HG02571 (cell line): ENCODE measurements around the gene ZNF665.
"Not testable (repeated sequence)": the region's sequence is repeated elsewhere in the genome, so short reads cannot be mapped to it uniquely, and the experiment has no call there.

Experiments used
- ATAC-seq: cut with Tn5 transposase; IDR thresholded peaks from one replicate; pipeline ENCODE4 v1.9.1; 2021; ENCODE audit warnings: mild to moderate bottlenecking, moderate library complexity; ENCODE audit not compliant: unreplicated experiment

Gene ZNF665

DNA sequence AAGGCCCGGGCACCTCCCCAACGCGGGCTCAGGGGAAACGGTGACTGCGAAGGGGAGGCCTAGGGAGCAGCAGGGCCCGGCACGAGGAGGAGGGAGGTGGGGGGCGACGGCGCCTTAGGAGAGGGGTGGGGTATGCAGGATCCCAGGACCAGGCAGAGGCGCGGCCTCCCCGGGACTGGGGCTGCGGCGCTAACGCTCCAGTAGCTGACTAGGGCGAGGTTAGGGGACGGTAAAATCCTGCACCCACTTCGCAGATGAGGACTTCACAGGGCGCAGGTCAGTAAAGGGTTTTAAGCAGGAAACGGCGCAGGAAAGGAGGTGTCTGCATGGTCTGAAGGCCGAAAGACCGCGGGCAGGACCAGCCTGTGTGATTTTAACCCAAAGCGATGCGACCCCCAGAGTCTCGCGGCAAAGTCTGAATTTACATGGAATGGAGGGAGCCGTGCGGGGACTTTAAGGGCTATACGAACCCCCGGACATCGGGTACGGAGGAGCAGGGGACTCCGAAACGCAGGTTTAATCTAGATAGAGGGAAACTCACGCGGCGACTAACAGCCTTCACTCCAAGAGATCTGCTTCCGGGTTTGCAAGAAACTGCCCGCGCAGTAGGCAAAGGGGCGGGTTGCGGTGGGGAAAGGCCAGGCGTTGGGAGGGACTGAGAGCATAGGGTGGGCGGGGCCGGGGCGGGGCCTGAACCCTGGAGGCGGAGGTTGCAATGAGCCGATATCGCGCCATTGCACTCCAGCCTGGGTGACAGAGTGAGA, at the start of gene ZNF665:
ZNF665 (minus strand) TSS at position 588 of the 764 bp plus-strand sequence. CDS start 10,460 bp downstream, outside the sequence.
- ATAC-seq: no peak

DNA sequence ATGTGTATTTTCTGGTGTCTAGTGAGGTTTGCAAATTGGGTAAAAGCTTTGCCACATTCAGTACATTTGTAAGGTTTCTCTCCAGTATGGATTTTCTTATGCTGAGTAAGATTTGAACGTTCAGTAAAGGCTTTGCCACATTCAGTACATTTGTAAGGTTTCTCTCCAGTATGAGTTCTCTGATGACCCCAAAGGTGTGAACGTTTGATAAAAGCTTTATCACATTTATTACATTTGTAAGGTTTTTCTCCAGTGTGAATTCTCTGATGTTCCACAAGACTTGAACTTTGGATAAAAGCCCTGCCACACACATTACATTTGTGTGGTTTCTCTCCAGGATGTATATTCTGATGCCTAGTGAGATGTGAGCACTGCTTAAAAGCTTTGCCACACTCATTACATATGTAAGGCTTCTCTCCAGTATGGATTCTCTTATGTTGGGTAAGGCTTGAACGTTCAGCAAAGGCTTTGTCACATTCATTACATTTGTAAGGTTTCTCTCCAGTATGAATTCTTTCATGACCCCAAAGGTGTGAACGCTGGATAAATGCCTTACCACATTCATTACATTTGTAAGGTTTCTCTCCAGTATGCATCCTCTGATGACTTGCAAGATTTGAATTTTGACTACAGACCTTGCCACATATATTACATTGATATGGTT, 44.1 kb upstream of the ZNF665 start:
- no peak for ATAC-seq

DNA sequence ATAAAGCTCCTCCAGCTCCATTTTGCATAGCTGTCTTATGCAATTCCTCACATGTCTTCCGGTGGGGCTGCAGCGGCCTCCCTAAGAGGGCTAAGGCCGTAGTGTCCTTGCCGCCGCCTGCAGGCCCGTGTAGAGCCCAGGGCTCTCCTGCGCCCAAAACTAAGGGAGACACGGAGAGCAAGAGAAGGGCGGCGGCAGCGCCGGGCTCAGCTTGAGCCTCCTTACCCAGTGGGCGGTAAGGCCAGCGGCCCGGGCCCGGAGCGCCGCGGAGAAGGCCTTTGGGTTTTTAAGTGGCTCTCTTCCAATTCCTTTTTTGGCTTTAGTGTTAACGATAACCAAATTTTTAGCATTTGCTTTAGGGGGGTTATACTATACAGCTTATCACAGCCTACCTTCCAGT, 31.4 kb upstream of the ZNF665 start:
- no peak for ATAC-seq

DNA sequence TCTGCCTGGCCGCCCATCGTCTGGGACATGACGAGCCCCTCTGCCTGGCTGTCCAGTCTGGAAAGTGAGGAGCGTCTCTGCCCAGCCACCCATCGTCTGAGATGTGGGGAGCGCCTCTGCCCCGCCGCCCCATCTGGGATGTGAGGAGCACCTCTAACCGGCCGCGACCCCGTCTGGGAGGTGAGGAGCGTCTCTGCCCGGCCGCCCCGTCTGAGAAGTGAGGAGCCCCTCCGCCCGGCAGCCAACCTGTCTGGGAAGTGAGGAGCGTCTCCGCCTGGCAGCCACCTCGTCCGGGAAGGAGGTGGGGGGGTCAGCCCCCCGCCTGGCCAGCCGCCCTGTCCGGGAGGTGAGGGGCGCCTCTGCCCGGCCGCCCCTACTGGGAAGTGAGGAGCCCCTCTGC, 29.6 kb upstream of the ZNF665 start:
- not testable (repeated sequence) for ATAC-seq

DNA sequence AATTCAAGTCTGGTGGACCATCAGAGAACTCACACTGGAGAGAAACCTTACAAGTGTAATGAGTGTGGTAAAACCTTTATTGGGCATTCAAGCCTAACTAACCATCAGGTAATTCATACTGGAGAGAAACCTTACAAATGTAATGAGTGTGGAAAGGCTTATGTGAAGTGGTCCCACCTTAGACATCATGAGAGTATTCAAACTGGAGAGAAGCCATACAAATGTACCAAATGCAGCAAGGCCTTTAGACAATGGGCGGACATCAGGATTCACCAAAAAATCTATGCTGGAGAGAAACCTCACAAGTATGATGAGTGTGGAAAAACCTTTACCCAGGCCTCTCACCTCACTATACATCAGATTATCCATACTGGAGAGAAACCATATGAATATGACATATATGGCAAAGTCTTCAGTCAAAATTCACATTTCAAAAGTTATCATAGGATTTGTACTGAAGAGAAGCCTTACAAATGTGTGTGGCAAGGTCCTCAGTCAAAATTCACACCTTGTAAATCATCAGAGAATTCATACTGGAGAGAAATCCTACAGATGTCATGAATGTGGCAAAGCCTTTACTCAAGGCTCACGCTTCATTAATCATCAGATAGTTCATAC, 19.7 kb upstream of the ZNF665 start:
- ATAC-seq: no peak

DNA sequence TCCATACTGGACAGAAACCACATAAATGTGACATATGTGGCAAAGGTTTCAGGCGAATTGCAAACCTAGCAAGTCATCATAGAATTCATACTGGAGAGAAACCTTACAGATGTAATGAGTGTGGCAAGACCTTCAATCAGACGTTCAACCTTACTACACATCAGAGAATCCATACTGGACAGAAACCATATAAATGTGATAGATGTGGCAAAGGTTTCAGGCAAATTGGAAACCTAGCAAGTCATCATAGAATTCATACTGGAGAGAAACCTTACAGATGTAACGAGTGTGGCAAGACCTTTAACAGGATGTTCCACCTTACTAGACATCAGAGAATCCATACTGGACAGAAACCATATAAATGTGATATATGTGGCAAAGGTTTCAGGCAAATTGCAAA, 18.4 kb upstream of the ZNF665 start:
- not testable (repeated sequence) for ATAC-seq

DNA sequence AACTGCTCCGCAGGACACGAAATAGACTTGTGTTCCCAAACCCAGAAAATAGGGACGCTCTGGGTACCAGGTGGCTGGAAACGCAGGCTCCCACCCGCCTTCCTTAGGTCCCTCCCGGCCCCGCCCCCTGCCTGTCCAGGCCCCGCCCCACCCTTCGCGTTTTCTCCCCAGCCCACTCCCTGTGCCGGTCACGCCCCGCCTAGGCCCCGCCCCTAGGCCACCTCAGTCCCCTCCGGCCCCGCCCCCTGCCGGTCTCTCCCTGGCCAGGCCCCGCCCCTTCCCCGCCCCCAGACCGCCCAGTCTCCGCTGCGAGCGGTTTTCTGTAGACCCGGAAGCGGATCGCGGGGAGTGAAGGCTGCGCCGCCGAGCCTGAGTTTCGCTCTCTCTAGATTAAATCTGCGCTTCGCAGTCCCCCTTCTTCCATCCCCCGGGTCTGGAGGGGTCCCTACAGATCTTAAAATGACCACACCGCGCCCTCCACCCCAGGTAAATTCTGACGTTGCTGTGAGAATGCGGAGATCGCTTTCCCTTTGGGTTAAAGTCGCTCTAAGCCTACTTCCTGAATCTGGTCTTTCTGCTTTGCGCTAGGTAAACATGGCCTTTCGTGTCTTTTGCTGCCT, 3.7 kb upstream of the ZNF665 start:
- no peak for ATAC-seq

DNA sequence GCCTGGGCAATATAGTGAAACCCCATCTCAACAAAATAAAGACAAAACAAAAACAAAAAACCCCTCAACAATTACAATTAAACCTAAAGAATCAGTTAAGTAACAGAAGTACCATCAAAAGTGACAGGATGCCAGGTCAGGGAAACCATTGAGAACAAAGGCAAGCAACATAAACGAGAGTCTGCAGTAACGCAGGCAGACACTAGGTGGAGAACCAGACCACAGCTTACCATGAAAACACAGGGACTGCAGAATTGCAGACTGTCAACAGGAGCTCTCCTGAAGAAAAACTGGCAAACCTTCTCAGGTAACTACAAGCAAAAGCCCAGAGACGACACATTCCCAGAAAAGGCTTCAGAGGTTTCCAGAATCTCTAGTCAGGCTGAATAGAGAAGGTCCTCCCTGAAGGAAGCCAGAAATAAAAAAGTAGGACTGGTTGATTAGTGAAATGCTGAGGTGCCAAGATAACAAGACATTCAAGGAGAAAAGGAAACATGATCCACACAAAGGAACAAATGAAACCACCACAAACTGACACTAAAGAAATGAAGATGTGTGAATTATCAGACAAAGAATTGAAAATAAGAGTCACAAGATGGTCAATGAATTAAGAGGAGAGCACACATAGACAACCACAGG, 2.2 kb upstream of the ZNF665 start:
- ATAC-seq: no peak

DNA sequence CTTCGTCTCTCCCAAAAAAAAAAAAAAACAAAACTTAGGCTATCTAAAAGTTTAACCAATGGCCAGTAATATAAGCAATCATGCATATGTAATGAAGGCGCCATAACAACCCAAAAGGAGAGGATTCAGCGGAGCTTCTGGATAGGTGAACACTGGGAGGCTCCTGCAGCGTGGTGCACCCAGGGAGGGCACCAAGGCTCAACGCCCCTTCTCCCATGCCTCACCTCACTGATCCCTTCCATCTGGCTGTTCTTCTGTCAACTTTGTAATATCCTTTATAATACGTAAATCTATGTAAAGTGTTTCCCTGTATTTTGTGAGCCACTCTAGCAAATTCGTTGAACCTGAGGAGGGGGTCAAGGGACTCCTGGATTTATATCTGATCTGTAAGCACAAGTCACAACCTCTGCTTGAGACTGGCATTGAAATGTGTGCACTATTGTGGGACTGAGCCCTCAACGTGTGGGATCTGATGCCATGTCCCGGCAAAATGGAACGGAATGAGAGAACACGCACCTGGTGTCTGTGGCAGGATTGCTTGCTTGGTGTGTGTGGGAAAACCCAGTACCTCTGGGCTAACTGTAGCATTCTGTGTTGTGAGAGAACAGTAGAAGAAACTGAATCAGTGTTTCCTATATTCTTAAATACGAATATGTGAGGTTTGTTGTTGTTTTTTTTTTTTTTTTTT, 521 bp upstream of the ZNF665 start:
- no peak for ATAC-seq

DNA sequence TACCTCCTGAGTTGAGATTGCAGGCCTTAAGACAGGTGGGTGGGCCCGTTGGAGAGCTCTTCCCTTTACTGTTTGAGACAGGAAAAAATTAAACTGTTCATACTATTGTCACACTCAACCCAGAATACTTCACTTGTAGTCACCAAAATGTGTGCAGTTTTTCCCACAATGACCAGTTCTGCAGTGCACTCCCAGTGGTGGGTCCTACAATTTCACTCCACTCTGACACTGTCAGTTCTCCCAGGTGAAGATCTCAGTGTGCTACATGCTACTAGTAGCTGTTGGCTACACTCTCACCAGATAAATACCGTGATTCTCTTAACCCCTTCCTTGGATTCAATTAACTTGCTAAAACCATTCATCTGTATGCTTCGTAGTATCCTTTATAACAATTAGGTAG, 2.9 kb downstream of the ZNF665 start:
- no peak for ATAC-seq

DNA sequence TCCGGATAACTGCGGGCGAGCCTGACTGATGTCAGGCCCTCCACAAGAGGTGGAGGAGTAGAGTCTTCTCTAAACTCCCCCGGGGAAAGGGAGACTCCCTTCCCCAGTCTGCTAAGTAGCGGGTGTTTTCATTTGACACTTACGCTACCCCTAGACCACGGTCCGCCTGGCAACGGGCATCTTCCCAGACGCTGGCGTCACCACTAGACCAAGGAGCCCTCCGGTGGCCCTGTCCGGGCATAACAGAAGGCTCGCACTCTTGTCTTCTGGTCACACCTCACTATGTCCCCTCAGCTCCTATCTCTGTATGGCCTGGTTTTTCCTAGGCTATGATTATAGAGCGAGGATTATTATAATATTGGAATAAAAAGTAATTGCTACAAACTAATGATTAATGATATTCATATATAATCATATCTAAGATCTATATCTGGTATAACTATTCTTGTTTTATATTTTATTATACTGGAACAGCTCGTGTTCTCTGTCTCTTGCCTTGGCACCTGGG, 3.4 kb downstream of the ZNF665 start:
- not testable (repeated sequence) for ATAC-seq

DNA sequence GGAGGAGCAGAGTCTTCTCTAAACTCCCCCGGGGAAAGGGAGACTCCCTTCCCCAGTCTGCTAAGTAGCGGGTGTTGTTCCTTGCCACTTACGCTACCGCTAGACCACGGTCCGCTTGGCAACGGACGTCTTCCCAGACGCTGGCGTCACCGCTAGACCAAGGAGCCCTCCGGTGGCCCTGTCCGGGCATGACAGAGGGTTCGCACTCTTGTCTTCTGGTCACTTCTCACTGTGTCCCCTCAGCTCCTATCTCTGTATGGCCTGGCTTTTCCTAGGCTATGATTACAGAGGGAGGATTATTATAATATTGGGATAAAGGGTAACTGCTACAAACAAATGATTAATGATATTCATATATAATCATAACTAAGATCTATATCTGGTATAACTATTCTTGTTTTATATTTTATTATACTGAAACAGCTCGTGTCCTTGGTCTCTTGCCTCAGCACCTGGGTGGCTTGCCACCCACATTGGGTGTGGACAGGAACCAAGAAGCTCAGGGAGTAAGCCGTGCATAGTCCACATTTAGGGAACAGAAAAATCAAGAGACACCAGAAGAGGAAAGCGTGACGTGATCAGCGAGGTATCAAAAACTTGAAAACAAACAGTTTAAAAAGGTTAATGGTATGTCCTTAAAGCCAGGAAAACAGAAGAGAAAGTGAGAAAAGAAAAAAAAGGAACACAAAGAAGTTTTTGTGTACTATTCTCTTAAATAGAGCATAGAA, 7.8 kb downstream of the ZNF665 start:
- ATAC-seq: not testable (repeated sequence)

DNA sequence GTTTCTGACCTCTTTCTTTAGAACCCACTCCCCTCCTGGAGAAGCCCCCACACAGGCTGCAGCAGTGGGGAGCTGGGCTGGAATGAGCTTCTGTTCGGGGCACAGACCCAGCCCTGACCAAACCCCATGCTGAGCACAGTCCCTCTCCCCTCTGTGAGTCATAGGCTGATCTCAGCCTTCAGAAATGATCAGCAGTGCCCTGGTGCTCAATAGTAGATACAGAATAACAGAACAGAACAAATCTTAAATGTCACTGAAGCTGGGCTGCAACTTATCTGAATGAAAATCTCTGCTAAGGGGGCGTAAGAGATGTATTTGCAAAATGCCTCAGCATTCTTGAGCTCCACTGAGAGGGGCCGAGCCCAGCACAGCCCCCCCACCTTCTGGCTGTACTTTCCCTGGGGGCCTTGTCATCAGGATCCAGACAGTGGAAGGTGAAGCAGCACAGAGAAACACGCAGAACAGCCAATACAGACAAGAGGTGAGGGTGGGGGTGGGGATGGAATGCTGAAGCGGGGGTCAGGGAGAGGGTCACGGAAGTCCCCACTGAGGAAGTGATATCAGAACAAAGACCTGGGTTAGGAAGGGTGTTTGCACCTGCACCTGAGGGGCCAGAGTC, 9.9 kb downstream of the ZNF665 start:
- no peak for ATAC-seq

DNA sequence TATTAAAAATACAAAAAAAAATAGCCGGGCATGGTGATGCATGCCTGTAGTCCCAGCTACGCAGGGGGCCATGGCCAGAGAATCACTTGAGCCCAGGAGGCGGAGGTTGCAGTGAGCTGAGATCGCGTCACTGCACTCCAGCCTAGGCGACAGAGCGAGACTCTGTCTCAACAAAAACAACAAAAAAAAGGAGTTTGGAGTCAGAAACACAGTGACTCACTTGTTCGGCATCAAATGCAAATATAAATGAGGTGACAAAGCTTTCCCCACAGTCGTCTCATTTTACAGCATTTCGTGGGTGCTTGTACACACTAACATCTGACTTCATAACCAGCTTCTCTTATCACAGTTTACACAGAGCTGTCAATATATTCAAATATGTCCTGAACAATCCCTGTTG, 11.0 kb downstream of the ZNF665 start:
- no peak for ATAC-seq

DNA sequence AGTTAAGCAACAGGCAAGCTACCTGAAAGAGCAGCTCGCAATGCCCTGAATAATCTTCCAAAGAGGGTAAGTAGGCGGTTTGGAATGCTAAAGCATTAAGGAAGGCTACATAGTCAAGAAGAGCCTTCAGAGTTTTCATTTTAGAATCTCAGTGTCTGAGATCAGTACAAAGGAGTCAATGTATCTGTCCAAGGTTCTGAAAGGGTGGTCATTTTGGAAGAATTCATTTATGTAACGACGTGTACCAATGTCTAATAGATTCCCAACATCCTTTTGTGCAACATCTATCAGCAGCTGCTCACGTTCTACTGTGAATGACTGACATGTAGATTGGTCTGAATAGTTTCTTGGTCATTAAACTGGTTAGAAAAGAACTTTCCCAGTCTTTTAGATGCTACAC, 15.2 kb downstream of the ZNF665 start:
- no peak for ATAC-seq

DNA sequence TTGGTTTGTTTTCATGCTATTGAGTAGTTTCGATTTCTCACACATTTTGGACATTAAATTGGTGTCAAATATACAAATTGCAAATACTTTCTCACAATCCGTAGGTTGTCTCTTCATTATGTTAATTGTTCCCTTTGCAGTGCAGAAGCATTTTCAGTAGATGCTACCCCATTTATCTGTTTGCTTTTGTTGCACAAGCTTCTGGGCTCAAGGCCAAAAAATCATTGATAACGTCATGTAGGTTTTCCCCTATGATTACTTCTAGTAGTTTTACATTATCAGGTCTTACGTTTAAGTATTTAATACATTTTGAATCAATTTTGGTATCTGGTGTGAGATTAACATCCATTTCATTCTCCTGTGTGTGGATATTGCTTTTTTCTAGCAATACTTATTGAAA, 20.3 kb downstream of the ZNF665 start:
- ATAC-seq: no peak

DNA sequence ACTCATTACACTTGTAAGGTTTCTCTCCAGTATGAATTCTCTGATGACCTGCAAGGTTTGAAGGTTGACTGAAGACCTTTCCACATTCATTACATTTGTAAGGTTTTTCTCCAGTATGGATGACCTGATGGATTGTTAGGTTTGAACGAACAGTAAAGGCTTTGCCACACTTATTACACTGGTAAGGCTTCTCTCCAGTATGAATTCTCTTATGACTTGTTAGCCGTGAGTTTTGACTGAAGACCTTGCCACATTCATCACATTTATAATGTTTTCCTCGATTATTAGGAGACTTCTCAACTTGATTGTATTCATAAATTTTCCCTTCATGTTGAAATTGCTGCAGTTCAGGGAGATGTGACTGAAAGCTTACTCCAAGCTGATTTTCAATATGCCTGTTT, 27.5 kb downstream of the ZNF665 start:
- no peak for ATAC-seq

DNA sequence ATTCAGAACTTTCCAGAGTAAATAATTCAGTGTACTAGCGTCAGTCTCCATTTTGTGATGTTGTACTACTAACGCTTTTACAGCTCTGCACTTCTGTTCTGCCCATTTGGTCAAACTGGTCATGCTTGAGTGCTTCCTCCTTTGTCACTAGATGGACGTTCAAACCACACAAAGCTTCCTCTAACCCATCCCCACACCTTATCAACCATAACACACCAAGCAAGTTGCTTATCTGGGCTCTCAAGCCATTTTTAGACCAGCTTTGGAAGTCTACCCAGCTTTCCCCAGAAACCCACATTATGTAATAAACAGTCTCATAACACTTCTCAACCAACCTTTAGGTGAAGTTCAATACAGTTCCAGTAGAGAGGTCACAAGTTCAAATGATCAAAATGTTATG, 32.0 kb downstream of the ZNF665 start:
- ATAC-seq: no peak

DNA sequence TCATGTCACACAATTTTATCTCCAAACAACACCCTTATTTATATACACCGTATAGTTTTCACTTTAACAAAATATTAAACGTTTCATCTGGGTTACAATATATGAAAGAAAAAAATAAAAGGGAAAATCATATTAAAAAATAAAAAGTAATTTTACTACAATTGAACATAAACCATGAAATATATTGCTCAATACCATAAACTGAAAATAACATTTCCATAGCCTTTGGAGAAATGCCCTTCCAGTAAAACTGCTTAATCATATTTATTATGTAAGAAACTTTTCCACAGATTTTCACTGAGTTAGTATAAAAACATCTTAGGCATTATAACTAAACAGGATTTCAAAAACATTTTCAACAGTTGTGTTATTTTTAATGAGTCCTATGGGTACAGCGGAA, 32.8 kb downstream of the ZNF665 start:
- no peak for ATAC-seq
